ENCODE results near the gene DNAJB7.

DNA sequence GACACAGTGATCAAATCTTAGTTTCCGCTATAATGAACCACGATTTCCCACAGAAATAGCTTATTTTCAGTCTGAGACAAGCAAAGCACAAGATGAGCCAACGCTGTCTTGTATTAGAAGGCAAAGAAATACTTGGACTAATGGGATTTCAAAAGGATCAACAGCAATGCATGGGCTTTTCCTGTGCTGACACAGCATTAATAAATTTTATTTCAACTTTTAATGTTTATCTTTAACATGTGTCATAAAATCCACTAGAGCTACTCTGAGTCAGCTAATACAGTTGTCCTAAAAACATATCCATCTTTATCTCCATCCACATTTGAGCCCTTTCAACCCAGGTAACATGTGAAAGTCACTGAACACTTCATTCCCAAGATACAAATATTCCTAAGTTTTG lies 27.3 kb downstream of the DNAJB7 start:
- TF ChIP-seq, protein P1, sequence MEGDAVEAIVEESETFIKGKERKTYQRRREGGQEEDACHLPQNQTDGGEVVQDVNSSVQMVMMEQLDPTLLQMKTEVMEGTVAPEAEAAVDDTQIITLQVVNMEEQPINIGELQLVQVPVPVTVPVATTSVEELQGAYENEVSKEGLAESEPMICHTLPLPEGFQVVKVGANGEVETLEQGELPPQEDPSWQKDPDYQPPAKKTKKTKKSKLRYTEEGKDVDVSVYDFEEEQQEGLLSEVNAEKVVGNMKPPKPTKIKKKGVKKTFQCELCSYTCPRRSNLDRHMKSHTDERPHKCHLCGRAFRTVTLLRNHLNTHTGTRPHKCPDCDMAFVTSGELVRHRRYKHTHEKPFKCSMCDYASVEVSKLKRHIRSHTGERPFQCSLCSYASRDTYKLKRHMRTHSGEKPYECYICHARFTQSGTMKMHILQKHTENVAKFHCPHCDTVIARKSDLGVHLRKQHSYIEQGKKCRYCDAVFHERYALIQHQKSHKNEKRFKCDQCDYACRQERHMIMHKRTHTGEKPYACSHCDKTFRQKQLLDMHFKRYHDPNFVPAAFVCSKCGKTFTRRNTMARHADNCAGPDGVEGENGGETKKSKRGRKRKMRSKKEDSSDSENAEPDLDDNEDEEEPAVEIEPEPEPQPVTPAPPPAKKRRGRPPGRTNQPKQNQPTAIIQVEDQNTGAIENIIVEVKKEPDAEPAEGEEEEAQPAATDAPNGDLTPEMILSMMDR (conservative IDR thresholded peaks at IDR 0.05; ENCODE audit: low read depth in 2 of 2) = no peak
- TF ChIP-seq POLR2AphosphoS5 (IDR thresholded peaks at IDR 0.05; ENCODE audit: low read depth) = no peak
- TF ChIP-seq ZNF331 (CRISPR knock-in tag; IDR thresholded peaks at IDR 0.05; ENCODE audit: low read depth) = no peak
- TF ChIP-seq, protein P2, sequence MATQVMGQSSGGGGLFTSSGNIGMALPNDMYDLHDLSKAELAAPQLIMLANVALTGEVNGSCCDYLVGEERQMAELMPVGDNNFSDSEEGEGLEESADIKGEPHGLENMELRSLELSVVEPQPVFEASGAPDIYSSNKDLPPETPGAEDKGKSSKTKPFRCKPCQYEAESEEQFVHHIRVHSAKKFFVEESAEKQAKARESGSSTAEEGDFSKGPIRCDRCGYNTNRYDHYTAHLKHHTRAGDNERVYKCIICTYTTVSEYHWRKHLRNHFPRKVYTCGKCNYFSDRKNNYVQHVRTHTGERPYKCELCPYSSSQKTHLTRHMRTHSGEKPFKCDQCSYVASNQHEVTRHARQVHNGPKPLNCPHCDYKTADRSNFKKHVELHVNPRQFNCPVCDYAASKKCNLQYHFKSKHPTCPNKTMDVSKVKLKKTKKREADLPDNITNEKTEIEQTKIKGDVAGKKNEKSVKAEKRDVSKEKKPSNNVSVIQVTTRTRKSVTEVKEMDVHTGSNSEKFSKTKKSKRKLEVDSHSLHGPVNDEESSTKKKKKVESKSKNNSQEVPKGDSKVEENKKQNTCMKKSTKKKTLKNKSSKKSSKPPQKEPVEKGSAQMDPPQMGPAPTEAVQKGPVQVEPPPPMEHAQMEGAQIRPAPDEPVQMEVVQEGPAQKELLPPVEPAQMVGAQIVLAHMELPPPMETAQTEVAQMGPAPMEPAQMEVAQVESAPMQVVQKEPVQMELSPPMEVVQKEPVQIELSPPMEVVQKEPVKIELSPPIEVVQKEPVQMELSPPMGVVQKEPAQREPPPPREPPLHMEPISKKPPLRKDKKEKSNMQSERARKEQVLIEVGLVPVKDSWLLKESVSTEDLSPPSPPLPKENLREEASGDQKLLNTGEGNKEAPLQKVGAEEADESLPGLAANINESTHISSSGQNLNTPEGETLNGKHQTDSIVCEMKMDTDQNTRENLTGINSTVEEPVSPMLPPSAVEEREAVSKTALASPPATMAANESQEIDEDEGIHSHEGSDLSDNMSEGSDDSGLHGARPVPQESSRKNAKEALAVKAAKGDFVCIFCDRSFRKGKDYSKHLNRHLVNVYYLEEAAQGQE (IDR thresholded peaks at IDR 0.05; ENCODE audit: unreplicated experiment) = no peak
- no peak for TF ChIP-seq EZH2 (IDR thresholded peaks at IDR 0.05; ENCODE audit: low read depth, unreplicated experiment)
- TF ChIP-seq, protein P3, sequence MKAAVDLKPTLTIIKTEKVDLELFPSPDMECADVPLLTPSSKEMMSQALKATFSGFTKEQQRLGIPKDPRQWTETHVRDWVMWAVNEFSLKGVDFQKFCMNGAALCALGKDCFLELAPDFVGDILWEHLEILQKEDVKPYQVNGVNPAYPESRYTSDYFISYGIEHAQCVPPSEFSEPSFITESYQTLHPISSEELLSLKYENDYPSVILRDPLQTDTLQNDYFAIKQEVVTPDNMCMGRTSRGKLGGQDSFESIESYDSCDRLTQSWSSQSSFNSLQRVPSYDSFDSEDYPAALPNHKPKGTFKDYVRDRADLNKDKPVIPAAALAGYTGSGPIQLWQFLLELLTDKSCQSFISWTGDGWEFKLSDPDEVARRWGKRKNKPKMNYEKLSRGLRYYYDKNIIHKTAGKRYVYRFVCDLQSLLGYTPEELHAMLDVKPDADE (IDR thresholded peaks at IDR 0.05) = no peak
